Keratinocyte (primary cell): ENCODE data around the gene GNMT. TPM values are rescaled to one million over a fixed set of nuclear protein-coding genes. Genes with fewer than 3 reads are reported as not detected.
"Not testable (repeated sequence)": the region's sequence is repeated elsewhere in the genome, so short reads cannot be mapped to it uniquely, and the experiment has no call there.

Experiments used
- DNase-seq: peaks from one replicate; pipeline ENCODE4 v3.0.0-alpha.2; 2011; ENCODE audit warnings: low read depth, missing footprints, low spot score
- FAIRE-seq: peaks from 2 replicates; lab custom pipeline; 2011; peaks lifted over from hg19 to GRCh38; lab: Jason Lieb, UNC
- H2AFZ ChIP-seq: 2 replicates; pipeline ENCODE4 v1.6.0; 2012; ENCODE audit warnings: low read length, control low read depth, inconsistent platforms; ENCODE audit not compliant: control insufficient read depth
- H3K27ac ChIP-seq: 2 replicates; pipeline ENCODE4 v1.5.1; 2011; ENCODE audit warnings: low read length; ENCODE audit not compliant: control insufficient read depth, insufficient read depth
- H3K27me3 ChIP-seq: 3 replicates; pipeline ENCODE4 v1.6.0; 2011; ENCODE audit warnings: low read length; ENCODE audit not compliant: control insufficient read depth, insufficient read depth; ENCODE audit errors: extremely low read depth
- H3K36me3 ChIP-seq, 2 experiments: 2 replicates in 1 of 2; 3 replicates in 1 of 2; pipeline ENCODE4 v1.5.1; 2011; ENCODE audit warnings: low read length in 2 of 2, mild to moderate bottlenecking in 1 of 2; ENCODE audit not compliant: control insufficient read depth in 2 of 2, insufficient read depth in 2 of 2; ENCODE audit errors: extremely low read depth in 1 of 2
- H3K4me1 ChIP-seq: 3 replicates; pipeline ENCODE4 v1.5.1; 2011; ENCODE audit warnings: low read length; ENCODE audit not compliant: control insufficient read depth, insufficient read depth; ENCODE audit errors: extremely low read depth
- H3K4me2 ChIP-seq: 3 replicates; pipeline ENCODE4 v1.6.0; 2011; ENCODE audit warnings: low read depth, low read length; ENCODE audit not compliant: control insufficient read depth, insufficient read depth; ENCODE audit errors: extremely low read depth
- H3K4me3 ChIP-seq, 3 experiments: fragments of 200-600 bp in 1 of 3; sonication (generic) in 1 of 3; 2 replicates in 2 of 3; 3 replicates in 1 of 3; pipeline ENCODE4 v1.5.1; 2011 to 2016; ENCODE audit warnings: low read length in 3 of 3, mild to moderate bottlenecking in 3 of 3, control low read depth in 2 of 3, inconsistent platforms in 1 of 3, low read depth in 1 of 3, mixed read lengths in 1 of 3, mixed run types in 1 of 3, moderate library complexity in 1 of 3; ENCODE audit not compliant: control insufficient read depth in 2 of 3, insufficient read depth in 2 of 3; ENCODE audit errors: extremely low read depth in 1 of 3
- H3K79me2 ChIP-seq: 2 replicates; pipeline ENCODE4 v1.6.0; 2012; ENCODE audit warnings: low read length; ENCODE audit not compliant: control insufficient read depth, insufficient read depth
- H3K9ac ChIP-seq: 3 replicates; pipeline ENCODE4 v1.6.0; 2011; ENCODE audit warnings: low read length; ENCODE audit not compliant: control insufficient read depth, insufficient read depth; ENCODE audit errors: extremely low read depth
- H3K9me1 ChIP-seq: 3 replicates; pipeline ENCODE4 v1.6.0; 2011; ENCODE audit warnings: low read length; ENCODE audit not compliant: control insufficient read depth, insufficient read depth; ENCODE audit errors: extremely low read depth
- H3K9me3 ChIP-seq: 2 replicates; pipeline ENCODE4 v1.5.1; 2012; ENCODE audit warnings: low read depth, low read length; ENCODE audit not compliant: control insufficient read depth
- H4K20me1 ChIP-seq: 3 replicates; pipeline ENCODE4 v1.6.0; 2011; ENCODE audit warnings: low read length; ENCODE audit not compliant: control insufficient read depth, insufficient read depth; ENCODE audit errors: extremely low read depth
- EZH2 ChIP-seq: IDR thresholded peaks from one replicate; pipeline ENCODE4 v1.6.1; 2012; ENCODE audit warnings: inconsistent platforms, mild to moderate bottlenecking, low read length, moderate library complexity
- dilution Hi-C: fragments of 300-500 bp; cut with MboI; formaldehyde crosslinking; loops from one replicate; pipeline ENCODE4 v1.7.0; 2020; ENCODE audit warnings: low sequenced_read_pairs; ENCODE audit not compliant: extremely low pct_ligation_motif_present
- polyA plus RNA-seq, 5 experiments: library from polyadenylated mRNA; depleted of rRNA in 3 of 5; stranded (reverse) in 3 of 5; stranded (forward) in 1 of 5; unstranded in 1 of 5; fragments of >200 nt; gene quantifications; 1 replicate in 1 of 5; 2 replicates in 3 of 5; 3 replicates in 1 of 5; pipeline versions ENCODE4 v1.2.1 to v1.2.3, GENCODE V29; 2011 to 2012; ENCODE audit warnings: missing spikeins in 2 of 5, low read depth in 1 of 5, low replicate concordance in 1 of 5
- TF ChIP-seq, protein P1 (sequence below), 3 experiments: IDR thresholded peaks in 1 of 3; conservative IDR thresholded peaks in 1 of 3; optimal IDR thresholded peaks in 1 of 3; 2 replicates in 2 of 3; 3 replicates in 1 of 3; pipeline versions ENCODE3 to v1.5.1; 2011; ENCODE audit warnings: low read length in 3 of 3, mild to moderate bottlenecking in 3 of 3, moderate library complexity in 2 of 3, control low read depth in 1 of 3, inconsistent platforms in 1 of 3; ENCODE audit not compliant: insufficient read depth in 2 of 3; ENCODE audit errors: extremely low read depth in 1 of 3

The GNMT gene
- polyA plus RNA-seq, 1 donor (not counting 4 experiments of a cell fraction or from before 2014, with no cell fraction given), result 0.08 TPM

DNA sequence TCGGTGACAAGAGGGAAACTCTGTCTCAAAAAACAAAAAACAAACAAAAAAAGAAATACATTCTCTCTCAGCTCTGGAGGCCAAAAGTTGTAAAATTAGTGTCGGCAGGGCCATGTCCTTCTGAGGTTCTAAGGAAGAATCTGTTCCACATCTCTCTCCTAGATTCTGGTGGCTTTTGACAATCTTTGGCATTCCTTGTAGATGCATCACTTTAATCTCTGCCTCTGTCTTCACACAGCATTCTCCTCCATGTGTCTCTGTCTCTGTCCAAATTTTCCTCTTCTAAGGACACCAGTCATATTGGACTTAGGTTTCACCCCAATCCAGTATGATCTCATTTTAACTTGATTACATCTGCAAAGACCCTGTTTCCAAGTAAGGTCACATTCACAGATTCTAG is 32.9 kb downstream of the GNMT start:
- Histone ChIP-seq H3K9me3 (no peaks in the 10 kb centered on the region), H3K79me2 (peaks cover 3% of the 10 kb centered on the region), H2AFZ (no peak overlapping the region), H3K27me3 (no peaks in the 10 kb centered on the region), H3K9me1 (no peaks in the 10 kb centered on the region), H3K4me3 (no peak overlapping the region), H3K4me1 (peaks cover 5% of the 10 kb centered on the region), H4K20me1 (no peaks in the 10 kb centered on the region), H3K9ac (no peak overlapping the region), H3K4me2 (no peak overlapping the region), H3K36me3 (peaks cover 13 to 17% of the 10 kb centered on the region in 2 experiments), H3K27ac (no peak overlapping the region)
- DNase-seq (no peak), FAIRE-seq (no peak)
- TF ChIP-seq EZH2, result no peak
- TF ChIP-seq, protein P1, sequence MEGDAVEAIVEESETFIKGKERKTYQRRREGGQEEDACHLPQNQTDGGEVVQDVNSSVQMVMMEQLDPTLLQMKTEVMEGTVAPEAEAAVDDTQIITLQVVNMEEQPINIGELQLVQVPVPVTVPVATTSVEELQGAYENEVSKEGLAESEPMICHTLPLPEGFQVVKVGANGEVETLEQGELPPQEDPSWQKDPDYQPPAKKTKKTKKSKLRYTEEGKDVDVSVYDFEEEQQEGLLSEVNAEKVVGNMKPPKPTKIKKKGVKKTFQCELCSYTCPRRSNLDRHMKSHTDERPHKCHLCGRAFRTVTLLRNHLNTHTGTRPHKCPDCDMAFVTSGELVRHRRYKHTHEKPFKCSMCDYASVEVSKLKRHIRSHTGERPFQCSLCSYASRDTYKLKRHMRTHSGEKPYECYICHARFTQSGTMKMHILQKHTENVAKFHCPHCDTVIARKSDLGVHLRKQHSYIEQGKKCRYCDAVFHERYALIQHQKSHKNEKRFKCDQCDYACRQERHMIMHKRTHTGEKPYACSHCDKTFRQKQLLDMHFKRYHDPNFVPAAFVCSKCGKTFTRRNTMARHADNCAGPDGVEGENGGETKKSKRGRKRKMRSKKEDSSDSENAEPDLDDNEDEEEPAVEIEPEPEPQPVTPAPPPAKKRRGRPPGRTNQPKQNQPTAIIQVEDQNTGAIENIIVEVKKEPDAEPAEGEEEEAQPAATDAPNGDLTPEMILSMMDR (optimal IDR thresholded peaks at IDR 0.05 in 1 of 3, IDR thresholded peaks at IDR 0.05 in 1 of 3, conservative IDR thresholded peaks at IDR 0.05 in 1 of 3; ENCODE audit: extremely low read depth in 1 of 3, insufficient read depth in 2 of 3, low read length in 3 of 3), result no peak
- dilution Hi-C loops, result no loop called here

DNA sequence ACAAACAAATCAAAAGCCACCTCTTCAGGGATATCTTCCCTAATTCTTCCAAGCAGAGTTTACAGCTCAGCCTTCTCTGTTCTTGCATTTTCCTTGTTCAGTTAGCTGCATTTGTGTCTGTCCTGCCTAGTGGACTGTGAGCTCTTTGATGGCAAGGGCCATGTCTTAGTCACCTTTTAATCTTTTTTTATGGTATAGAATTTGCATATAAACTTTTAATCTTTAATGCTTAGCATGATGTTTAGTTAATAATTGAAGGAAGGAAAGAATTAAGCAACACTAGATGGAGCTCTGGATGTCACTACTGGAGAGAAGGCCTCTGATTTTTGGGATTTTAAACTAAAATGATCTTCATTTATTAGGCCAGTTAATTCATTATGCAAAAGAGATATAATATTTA is 36.0 kb downstream of the GNMT start:
- Histone ChIP-seq H3K9me3 (no peaks in the 10 kb centered on the region), H3K4me2 (no peak overlapping the region), H2AFZ (no peak overlapping the region), H3K36me3 (peaks cover 4 to 7% of the 10 kb centered on the region in 2 experiments), H3K4me1 (peaks cover 5% of the 10 kb centered on the region), H3K27me3 (no peaks in the 10 kb centered on the region), H3K9ac (no peak overlapping the region), H3K79me2 (peaks cover 2% of the 10 kb centered on the region), H3K4me3 (no peak overlapping the region), H3K9me1 (no peaks in the 10 kb centered on the region), H4K20me1 (no peaks in the 10 kb centered on the region), H3K27ac (no peak overlapping the region)
- dilution Hi-C loops, result no loop called here
- no peak for FAIRE-seq
- DNase-seq, result no peak
- no peak for TF ChIP-seq EZH2
- TF ChIP-seq, protein P1 (optimal IDR thresholded peaks at IDR 0.05 in 1 of 3, IDR thresholded peaks at IDR 0.05 in 1 of 3, conservative IDR thresholded peaks at IDR 0.05 in 1 of 3; ENCODE audit: extremely low read depth in 1 of 3, insufficient read depth in 2 of 3, low read length in 3 of 3), result no peak

DNA sequence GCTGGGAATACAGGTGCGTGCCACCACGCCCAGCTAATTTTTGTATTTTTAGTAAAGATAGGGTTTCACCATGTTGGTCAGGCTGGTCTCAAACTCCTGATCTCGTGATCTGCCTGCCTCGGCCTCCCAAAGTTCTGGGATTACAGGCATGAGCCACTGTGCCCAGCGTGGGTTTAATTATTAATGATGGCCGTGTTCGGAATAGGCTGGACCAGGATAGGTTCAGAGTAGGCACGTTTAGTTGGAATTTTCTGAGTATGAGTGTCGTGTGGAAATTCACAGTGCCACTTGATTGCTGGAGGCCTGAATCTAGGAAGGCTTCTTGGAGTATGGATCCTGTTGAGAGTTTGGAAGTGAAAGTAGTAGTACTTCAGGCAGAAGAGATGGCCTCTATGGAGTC is 37.7 kb downstream of the GNMT start:
- H3K27ac ChIP-seq, H3K4me3 ChIP-seq, H3K27me3 ChIP-seq, H3K9me1 ChIP-seq, H3K36me3 ChIP-seq, H3K9me3 ChIP-seq, dilution Hi-C loops, H3K4me2 ChIP-seq, H2AFZ ChIP-seq, DNase-seq, H4K20me1 ChIP-seq, H3K9ac ChIP-seq, H3K79me2 ChIP-seq, FAIRE-seq, H3K4me1 ChIP-seq: not testable (repeated sequence)
